HG03025 (cell line): ENCODE data around the gene HERC5.
"Not testable (repeated sequence)": the region's sequence is repeated elsewhere in the genome, so short reads cannot be mapped to it uniquely, and the experiment has no call there.

Experiments
- ATAC-seq: cut with Tn5 transposase; IDR thresholded peaks from one replicate; pipeline ENCODE4 v1.9.1; 2021; ENCODE audit warnings: mild to moderate bottlenecking, moderate library complexity; ENCODE audit not compliant: unreplicated experiment, low FRiP score

Gene HERC5

GRCh38 chr4:88447371-88448095, 9.4 kb upstream of the HERC5 start:
- no peak for ATAC-seq

DNA sequence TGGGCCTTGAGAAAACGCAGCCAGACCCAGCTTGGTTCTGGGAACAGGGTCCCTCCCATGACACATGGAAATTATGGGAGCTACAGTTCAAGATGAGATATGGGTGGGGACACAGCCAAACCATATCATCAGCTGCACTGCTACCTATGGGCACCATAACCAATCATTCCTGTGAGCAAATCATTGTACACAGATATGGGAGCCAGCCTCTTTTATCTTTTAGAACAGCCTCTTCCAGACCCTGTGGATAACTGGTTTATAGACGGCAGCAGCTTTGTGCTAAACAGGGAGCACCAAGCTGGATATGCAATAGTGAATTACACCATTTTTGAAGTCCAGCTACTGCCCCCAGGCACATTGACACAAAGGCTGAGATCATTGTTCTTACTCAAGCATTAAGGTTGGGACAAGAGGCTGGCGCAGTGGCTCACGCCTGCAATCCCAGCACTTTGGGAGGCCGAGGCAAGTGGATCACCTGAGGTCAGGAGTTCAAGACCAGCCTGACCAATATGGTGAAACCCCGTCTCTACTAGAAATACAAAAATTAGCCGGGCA, 8.6 kb upstream of the HERC5 start:
- ATAC-seq, result not testable (repeated sequence)

- no peak for ATAC-seq
These were observed 8.0 kb upstream of the HERC5 start for GRCh38 chr4:88448889-88449288.

DNA sequence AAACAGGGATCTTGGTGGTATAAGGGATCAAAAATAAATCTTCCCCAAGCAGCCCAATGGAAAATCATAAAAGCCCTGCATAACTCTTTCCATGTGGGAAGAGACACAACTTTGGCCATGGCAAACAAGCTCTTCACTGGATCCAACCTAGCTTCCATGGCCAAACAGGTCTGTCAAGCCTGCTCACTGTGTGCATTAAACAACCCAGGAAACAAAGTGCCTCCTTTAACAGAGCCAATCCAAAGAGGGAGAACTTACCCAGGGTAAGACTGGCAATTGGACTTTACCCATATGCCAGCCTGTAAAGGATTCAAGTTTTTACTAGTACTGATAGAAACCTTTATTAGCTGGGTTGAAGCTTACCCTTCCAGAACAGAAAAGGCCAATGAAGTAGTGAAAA, 7.6 kb upstream of the HERC5 start:
- ATAC-seq, result no peak

DNA sequence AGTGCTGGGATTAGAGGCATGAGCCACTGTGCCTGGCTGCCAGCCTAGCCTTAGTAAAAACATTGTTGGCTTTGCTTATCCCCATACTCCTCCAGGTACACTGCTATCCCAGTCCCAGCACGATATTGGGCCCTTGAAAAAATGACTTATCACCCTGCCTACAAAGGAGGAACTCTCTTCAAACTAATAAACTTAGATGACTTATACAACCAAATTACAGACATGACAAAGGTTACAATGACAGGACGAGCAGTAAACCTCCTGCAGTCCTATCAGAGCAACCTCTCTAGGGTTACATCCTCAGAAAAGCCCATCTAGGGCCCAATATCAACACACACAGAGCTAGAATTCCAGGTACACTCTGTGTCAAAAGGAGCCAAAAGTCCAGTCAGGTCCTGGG, 5.7 kb upstream of the HERC5 start:
- no peak for ATAC-seq

GRCh38 chr4:88452912-88453311, 4.0 kb upstream of the HERC5 start:
- no peak for ATAC-seq

DNA sequence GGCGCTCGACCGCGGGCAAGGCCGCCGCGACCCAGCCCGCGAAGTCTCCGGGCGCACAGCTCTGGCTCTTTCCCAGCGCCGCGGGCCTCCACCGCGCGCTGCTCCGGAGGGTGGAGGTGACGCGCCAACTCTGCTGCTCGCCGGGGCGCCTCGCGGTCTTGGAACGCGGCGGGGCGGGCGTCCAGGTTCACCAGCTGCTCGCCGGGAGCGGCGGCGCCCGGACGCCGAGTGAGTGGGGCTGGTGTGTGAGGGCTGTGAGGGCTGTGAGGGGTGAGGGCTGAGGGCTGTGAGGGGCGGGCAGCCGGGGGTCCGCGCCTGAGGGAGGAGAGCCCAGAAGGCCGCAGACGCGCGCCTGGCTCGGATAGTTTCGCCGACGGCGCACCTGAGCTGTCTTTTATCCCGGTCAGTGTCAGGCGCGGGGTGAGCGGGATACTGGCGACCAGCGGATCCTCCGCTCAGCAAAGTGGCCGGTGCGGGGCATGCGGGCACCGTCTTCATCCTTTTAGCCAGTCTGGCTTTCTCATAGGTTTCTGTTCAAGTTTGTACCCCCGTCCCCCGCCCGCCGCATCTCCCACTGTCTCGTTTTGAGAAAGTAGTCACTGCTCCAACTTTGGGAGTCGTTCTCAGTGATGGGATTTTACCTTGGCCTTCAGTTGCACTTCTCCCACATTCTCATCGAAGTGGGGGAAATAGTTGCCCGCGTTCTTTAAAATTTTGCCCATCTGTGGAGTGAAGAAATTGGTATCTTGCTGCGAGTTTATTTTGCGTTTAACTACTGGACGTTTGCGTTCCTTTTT, 586 bp downstream of the HERC5 start:
- ATAC-seq, result peak; percentile 37

- no peak for ATAC-seq
These were observed 1.3 kb downstream of the HERC5 start for GRCh38 chr4:88458104-88458740.

- no peak for ATAC-seq
These were observed 8.8 kb downstream of the HERC5 start for GRCh38 chr4:88465653-88466192.

GRCh38 chr4:88467392-88467791, 10.5 kb downstream of the HERC5 start:
- ATAC-seq, result no peak

DNA sequence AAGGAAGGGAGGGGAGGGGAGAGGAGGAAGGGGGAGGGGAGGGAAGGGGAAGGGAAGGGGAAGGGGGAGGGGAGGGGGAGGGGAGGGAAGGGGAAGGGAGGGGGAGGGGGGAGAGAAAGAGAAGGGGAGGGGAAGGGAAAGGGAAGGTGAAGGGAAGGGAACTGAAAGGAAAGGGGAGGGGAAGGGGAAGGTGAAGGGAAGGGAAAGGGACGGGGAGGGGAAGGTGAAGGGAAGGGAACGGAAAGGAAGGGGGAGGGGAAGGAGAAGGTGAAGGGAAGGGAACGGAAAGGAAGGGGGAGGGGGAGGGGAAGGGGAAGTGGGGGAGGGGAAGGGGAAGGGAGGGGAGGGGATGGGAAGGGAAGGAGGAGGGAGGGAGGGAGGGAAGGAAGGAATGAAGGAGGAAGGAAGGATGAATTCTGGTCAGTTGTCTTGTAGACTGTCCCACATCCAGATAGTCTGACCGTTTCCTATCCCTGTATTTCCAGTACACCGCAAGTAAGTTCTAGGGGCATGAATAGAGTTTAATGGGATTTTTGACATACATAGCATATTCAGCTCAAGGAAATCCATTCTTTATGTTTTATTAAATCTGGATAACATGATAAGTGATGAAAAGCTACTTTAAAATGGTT, 20.4 kb downstream of the HERC5 start:
- no peak for ATAC-seq

DNA sequence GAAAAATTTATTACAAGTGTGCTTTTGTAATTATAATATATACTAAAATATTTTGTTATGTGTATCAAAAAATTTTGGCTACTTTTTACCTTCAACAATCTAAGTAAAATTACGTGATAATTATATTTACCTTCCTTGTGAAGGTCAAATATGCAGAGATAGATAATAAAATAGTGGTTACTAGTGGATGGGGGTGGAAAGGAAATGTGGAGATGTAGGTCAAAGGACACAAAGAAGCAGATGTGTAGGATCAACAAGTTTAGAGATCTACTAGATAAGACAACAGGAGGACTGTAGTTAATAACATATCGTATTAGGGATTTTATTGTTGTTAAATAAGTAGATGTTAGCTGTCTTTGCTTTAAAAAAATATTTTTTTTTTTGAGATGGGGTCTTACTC, 21.3 kb downstream of the HERC5 start:
- ATAC-seq, result no peak

DNA sequence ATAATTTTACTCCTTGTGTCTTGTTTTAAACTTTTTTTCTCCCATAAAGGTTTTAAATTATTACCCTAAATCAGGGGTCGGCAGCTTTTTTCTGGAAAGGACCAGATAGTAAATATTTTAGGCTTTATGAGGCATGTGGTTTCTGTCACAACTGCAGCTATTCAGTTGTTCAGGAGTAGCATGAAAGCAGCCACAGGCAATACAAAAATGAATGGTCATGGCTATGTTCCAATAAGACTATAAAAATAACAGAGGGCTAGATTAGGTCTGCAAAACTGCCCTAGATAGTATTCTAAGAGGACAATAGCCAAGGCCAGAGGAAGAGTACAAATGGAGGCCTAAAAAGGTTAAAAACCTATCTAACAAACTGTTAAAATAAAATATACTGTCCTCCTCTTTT, 24.6 kb downstream of the HERC5 start:
- ATAC-seq, result no peak

GRCh38 chr4:88489100-88489761, 32.3 kb downstream of the HERC5 start:
- no peak for ATAC-seq

DNA sequence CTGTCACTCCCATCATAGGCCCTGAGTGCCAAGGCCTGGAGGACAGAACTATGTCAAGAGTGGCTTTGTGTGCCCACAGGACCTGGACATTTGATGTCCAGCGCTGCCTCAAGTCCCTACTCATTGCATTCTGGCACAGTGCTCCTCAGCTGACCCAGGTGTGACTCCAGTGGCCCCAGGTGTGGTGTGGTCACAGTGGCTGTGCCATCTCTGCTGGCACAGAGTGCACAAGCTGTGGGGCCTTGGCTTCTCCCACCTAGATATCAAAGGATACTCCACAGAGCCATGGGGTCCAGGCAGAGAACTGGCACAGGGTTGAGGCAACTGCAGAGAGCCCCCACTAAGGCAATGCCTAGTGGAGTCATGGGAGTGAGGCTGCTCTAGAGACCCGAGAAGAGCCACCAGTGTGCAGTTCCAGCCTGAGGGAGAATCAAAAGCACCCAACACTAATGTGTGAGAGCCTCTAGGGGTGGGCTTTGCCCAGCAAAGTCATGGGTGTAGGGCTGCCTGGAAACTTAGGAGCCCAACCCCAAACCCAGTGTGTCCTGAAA, 41.0 kb downstream of the HERC5 start:
- no peak for ATAC-seq

GRCh38 chr4:88503344-88503743, 46.4 kb downstream of the HERC5 start:
- ATAC-seq, result no peak

DNA sequence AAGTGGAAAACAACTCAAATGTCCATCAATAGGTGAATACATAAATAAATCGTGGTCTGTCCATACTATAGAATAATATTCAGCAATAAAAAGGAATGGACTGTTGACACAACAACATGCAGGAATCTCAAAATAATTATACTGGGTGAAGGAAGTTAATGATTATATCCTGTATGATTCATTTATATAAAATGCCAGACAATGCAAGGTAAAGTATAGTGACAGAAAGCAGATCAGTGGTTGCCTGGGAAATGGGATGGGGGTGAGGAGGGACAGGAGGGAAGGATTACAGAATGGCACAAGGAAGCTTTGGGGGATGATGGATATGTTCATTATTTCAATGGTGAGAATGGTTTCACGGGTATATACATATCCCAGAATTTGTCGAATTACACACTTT, 54.3 kb downstream of the HERC5 start:
- no peak for ATAC-seq

- ATAC-seq, result no peak
These were observed 57.9 kb downstream of the HERC5 start for GRCh38 chr4:88514557-88515511.

- no peak for ATAC-seq
These were observed 59.8 kb downstream of the HERC5 start for GRCh38 chr4:88516746-88517145.
